SK-N-SH treated with all-trans-retinoic acid at 6 μM for 48 hours (cell line): ENCODE results near the gene C1QC.

Experiments used
- ATAC-seq: fragments of 200-7000 bp; cut with Tn5 transposase; 3 replicates; pipeline ENCODE4 v1.9.1; 2020; ENCODE audit warnings: mild to moderate bottlenecking, moderate library complexity
- ARNTL ChIP-seq: fragments of 450-650 bp; formaldehyde crosslinking; IDR thresholded peaks from 2 replicates; pipeline ENCODE4 v1.5.0; 2020; ENCODE audit warnings: low read depth, mild to moderate bottlenecking, moderate library complexity, borderline replicate concordance
- BACH2 ChIP-seq: fragments of 250-450 bp; sonication (Bioruptor Pico); IDR thresholded peaks from 2 replicates; pipeline ENCODE4 v1.9.0; 2021; ENCODE audit warnings: mild to moderate bottlenecking, borderline replicate concordance
- CREB5 ChIP-seq: fragments of 250-450 bp; sonication (Bioruptor Pico); IDR thresholded peaks from 2 replicates; pipeline ENCODE4 v1.5.1; 2020; ENCODE audit warnings: low read depth, mild to moderate bottlenecking, moderate library complexity
- CSDC2 ChIP-seq: fragments of 250-450 bp; sonication (Bioruptor Pico); IDR thresholded peaks from 2 replicates; pipeline ENCODE4 v1.5.0; 2020; ENCODE audit warnings: mild to moderate bottlenecking, moderate library complexity
- CSRNP3 ChIP-seq: fragments of 250-450 bp; sonication (Bioruptor Pico); IDR thresholded peaks from 2 replicates; pipeline ENCODE4 v1.5.1; 2021; ENCODE audit warnings: mild to moderate bottlenecking, moderate library complexity
- ESRRG ChIP-seq: fragments of 250-450 bp; sonication (Bioruptor Pico); IDR thresholded peaks from 2 replicates; pipeline ENCODE4 v1.6.1; 2021; ENCODE audit warnings: mild to moderate bottlenecking
- GLIS3 ChIP-seq: fragments of 250-450 bp; sonication (Bioruptor Pico); IDR thresholded peaks from 2 replicates; pipeline ENCODE4 v1.5.0; 2020; ENCODE audit warnings: mild to moderate bottlenecking, moderate library complexity
- OSR1 ChIP-seq: fragments of 250-450 bp; sonication (Bioruptor Pico); IDR thresholded peaks from 2 replicates; pipeline ENCODE4 v1.8.0; 2022; ENCODE audit warnings: moderate library complexity, mild to moderate bottlenecking, inconsistent platforms
- PATZ1 ChIP-seq: fragments of 250-450 bp; sonication (Bioruptor Pico); IDR thresholded peaks from 2 replicates; pipeline ENCODE4 v1.8.0; 2020; ENCODE audit warnings: mild to moderate bottlenecking, moderate library complexity, borderline replicate concordance
- POU6F1 ChIP-seq: fragments of 250-450 bp; sonication (Bioruptor Pico); IDR thresholded peaks from 2 replicates; pipeline ENCODE4 v1.8.0; 2021; ENCODE audit warnings: low read depth, mild to moderate bottlenecking, moderate library complexity, borderline replicate concordance
- PPARA ChIP-seq: fragments of 250-450 bp; sonication (Bioruptor Pico); IDR thresholded peaks from 2 replicates; pipeline ENCODE4 v1.5.0; 2020; ENCODE audit warnings: mild to moderate bottlenecking, borderline replicate concordance
- SNAI2 ChIP-seq: fragments of 250-450 bp; sonication (Bioruptor Pico); IDR thresholded peaks from 2 replicates; pipeline ENCODE4 v1.5.0; 2020; ENCODE audit warnings: mild to moderate bottlenecking, moderate library complexity
- TCF4 ChIP-seq: fragments of 250-450 bp; sonication (Bioruptor Pico); IDR thresholded peaks from 2 replicates; pipeline ENCODE4 v1.8.0; 2021; ENCODE audit warnings: mild to moderate bottlenecking, moderate library complexity, borderline replicate concordance
- TOX ChIP-seq: fragments of 250-450 bp; sonication (Bioruptor Pico); IDR thresholded peaks from 2 replicates; pipeline ENCODE4 v1.8.0; 2021; ENCODE audit warnings: mild to moderate bottlenecking, moderate library complexity, borderline replicate concordance
- TSHZ2 ChIP-seq: fragments of 250-450 bp; sonication (Bioruptor Pico); IDR thresholded peaks from 2 replicates; pipeline ENCODE4 v1.5.0; 2020; ENCODE audit warnings: mild to moderate bottlenecking, moderate library complexity
- ZC3H10 ChIP-seq: fragments of 250-450 bp; sonication (Bioruptor Pico); IDR thresholded peaks from 2 replicates; pipeline ENCODE4 v1.5.1; 2021; ENCODE audit warnings: mild to moderate bottlenecking, moderate library complexity
- ZFP3 ChIP-seq: fragments of 250-450 bp; sonication (Bioruptor Pico); IDR thresholded peaks from 2 replicates; pipeline ENCODE4 v1.5.0; 2020; ENCODE audit warnings: mild to moderate bottlenecking, moderate library complexity
- ZFP30 ChIP-seq: fragments of 450-650 bp; formaldehyde crosslinking; IDR thresholded peaks from 2 replicates; pipeline ENCODE4 v1.5.0; 2022; ENCODE audit warnings: mild to moderate bottlenecking, moderate library complexity
- ZNF565 ChIP-seq: fragments of 450-650 bp; formaldehyde crosslinking; conservative IDR thresholded peaks from 2 replicates; pipeline ENCODE4 v1.5.0; 2020; ENCODE audit warnings: low read depth, mild to moderate bottlenecking, moderate library complexity
- ZNF70 ChIP-seq: fragments of 450-650 bp; formaldehyde crosslinking; IDR thresholded peaks from 2 replicates; pipeline ENCODE4 v1.5.0; 2020; ENCODE audit warnings: mild to moderate bottlenecking, moderate library complexity
- ZNF8 ChIP-seq: fragments of 450-650 bp; formaldehyde crosslinking; IDR thresholded peaks from 2 replicates; pipeline ENCODE4 v1.5.0; 2020; ENCODE audit warnings: mild to moderate bottlenecking, moderate library complexity

The C1QC gene

GRCh38 chr1:22625262-22625925 is 18.0 kb upstream of the C1QC start:
- TF ChIP-seq ZC3H10 (CRISPR knock-in tag) = no peak
- TF ChIP-seq PATZ1 = no peak
- no peak for TF ChIP-seq ZFP3 (CRISPR knock-in tag)
- TF ChIP-seq TOX (CRISPR knock-in tag) = no peak
- TF ChIP-seq CREB5 (CRISPR knock-in tag) = no peak
- no peak for TF ChIP-seq ZNF70 (CRISPR knock-in tag)
- no peak for TF ChIP-seq GLIS3 (CRISPR knock-in tag)
- no peak for TF ChIP-seq TCF4 (CRISPR knock-in tag)
- no peak for TF ChIP-seq ZFP30 (CRISPR knock-in tag)
- TF ChIP-seq BACH2 (CRISPR knock-in tag) = no peak
- no peak for TF ChIP-seq SNAI2 (CRISPR knock-in tag)
- no peak for TF ChIP-seq ARNTL (CRISPR knock-in tag)
- no peak for TF ChIP-seq OSR1 (CRISPR knock-in tag)
- no peak for TF ChIP-seq ZNF8 (CRISPR knock-in tag)
- TF ChIP-seq ESRRG = no peak
- no peak for TF ChIP-seq CSRNP3 (CRISPR knock-in tag)
- no peak for TF ChIP-seq POU6F1 (CRISPR knock-in tag)
- TF ChIP-seq CSDC2 = no peak
- TF ChIP-seq, all 23 proteins: peak for 0
- peak; percentile 55; the same call in 1 of the 3 replicates for ATAC-seq

GRCh38 chr1:22626237-22627157 is 16.9 kb upstream of the C1QC start:
- no peak for ATAC-seq
- TF ChIP-seq ZFP3 (CRISPR knock-in tag) = no peak
- no peak for TF ChIP-seq PPARA (CRISPR knock-in tag)
- no peak for TF ChIP-seq ZNF565 (CRISPR knock-in tag)
- TF ChIP-seq ESRRG = no peak
- TF ChIP-seq POU6F1 (CRISPR knock-in tag) = no peak
- TF ChIP-seq CREB5 (CRISPR knock-in tag) = no peak
- no peak for TF ChIP-seq TSHZ2 (CRISPR knock-in tag)
- TF ChIP-seq PATZ1 = no peak
